Mammary epithelial cell (primary cell): ENCODE results near the gene TTC28.

Experiments used
- CTCF ChIP-seq, 2 donors: IDR thresholded peaks in 1 of 2; conservative IDR thresholded peaks in 1 of 2; 2 replicates each; pipeline ENCODE4 v1.5.1; 2011 to 2012; ENCODE audit warnings: inconsistent platforms in 2 of 2, low read length in 2 of 2, mild to moderate bottlenecking in 2 of 2, control low read depth in 1 of 2, low read depth in 1 of 2; ENCODE audit not compliant: insufficient read depth in 1 of 2; ENCODE audit errors: extremely low read depth in 1 of 2
- EZH2 ChIP-seq: IDR thresholded peaks from 2 replicates; pipeline ENCODE4 v1.6.1; 2012; ENCODE audit warnings: low read length, inconsistent platforms, borderline replicate concordance

GRCh38 chr22:28001171-28001835 lies 678.3 kb downstream of the TTC28 start:
- no peak for TF ChIP-seq EZH2
- no peak for TF ChIP-seq CTCF (conservative IDR thresholded peaks at IDR 0.05 in 1 of 2, IDR thresholded peaks at IDR 0.05 in 1 of 2; ENCODE audit: extremely low read depth in 1 of 2, insufficient read depth in 1 of 2, low read depth in 1 of 2, low read length in 2 of 2)
